ENCODE measurements around the gene NRXN2. TPM values are rescaled to one million over a fixed set of nuclear protein-coding genes. Genes with fewer than 3 reads are reported as not detected.

NRXN2 gene
- total RNA-seq, 1 experiment from 2014 or later, result not detected

DNA sequence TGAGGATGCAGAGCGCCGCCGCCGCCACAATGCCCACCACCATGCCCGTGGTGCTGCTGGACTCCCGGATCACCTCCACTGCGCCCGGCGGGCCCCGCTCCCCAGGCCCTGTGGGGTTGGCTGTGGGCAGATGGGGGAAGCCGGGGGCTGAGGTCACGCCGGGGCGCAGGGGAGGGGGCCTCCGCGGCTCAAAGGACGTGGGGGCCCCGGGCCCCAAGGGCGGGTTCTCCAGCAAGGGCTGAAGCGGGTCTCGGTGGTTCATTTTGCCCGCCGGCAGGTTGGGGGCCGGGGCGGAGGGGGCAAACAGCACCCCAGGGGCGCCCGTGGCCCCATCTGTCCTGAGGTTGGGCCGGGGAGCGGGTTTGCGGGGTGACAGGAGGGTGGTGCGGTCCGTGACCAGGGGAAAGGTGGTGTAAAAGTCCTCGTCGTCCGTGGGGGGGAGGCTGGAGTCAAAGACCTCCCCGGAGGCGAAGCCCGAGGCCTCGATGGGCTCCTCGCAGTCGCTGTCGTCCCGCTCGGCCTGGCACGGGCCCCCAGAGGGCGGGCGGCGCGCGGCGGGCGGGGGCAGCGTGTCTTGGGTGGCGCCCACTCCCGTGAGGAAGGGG lies 115.5 kb downstream of the NRXN2 start:
- TF ChIP-seq, protein P1, sequence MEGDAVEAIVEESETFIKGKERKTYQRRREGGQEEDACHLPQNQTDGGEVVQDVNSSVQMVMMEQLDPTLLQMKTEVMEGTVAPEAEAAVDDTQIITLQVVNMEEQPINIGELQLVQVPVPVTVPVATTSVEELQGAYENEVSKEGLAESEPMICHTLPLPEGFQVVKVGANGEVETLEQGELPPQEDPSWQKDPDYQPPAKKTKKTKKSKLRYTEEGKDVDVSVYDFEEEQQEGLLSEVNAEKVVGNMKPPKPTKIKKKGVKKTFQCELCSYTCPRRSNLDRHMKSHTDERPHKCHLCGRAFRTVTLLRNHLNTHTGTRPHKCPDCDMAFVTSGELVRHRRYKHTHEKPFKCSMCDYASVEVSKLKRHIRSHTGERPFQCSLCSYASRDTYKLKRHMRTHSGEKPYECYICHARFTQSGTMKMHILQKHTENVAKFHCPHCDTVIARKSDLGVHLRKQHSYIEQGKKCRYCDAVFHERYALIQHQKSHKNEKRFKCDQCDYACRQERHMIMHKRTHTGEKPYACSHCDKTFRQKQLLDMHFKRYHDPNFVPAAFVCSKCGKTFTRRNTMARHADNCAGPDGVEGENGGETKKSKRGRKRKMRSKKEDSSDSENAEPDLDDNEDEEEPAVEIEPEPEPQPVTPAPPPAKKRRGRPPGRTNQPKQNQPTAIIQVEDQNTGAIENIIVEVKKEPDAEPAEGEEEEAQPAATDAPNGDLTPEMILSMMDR (IDR thresholded peaks at IDR 0.05; ENCODE audit: unreplicated experiment), result no peak
- H3K9me3 Mint-ChIP-seq (ENCODE audit: unreplicated experiment), result no peaks in the 10 kb centered on the region
- intact Hi-C loops (cut with micrococcal nuclease), result no loop called here
- H3K27me3 Mint-ChIP-seq (ENCODE audit: insufficient read depth, unreplicated experiment), result peaks cover 48% of the 10 kb centered on the region
- BruUV-seq (replicated peaks), result no TSS peak
- H3K4me3 Mint-ChIP-seq (ENCODE audit: unreplicated experiment), result no peak overlapping the region
- H3K27ac Mint-ChIP-seq (ENCODE audit: low read depth, unreplicated experiment), result no peak overlapping the region
- no peaks in the 10 kb centered on the region for H3K36me3 Mint-ChIP-seq (ENCODE audit: insufficient read depth, unreplicated experiment)
- no peak for DNase-seq (ENCODE audit: unreplicated experiment)
- ChIA-PET POLR2A (no interaction called here), CTCF (no interaction called here)
- H3K4me1 Mint-ChIP-seq (ENCODE audit: insufficient read depth, unreplicated experiment), result no peaks in the 10 kb centered on the region

DNA sequence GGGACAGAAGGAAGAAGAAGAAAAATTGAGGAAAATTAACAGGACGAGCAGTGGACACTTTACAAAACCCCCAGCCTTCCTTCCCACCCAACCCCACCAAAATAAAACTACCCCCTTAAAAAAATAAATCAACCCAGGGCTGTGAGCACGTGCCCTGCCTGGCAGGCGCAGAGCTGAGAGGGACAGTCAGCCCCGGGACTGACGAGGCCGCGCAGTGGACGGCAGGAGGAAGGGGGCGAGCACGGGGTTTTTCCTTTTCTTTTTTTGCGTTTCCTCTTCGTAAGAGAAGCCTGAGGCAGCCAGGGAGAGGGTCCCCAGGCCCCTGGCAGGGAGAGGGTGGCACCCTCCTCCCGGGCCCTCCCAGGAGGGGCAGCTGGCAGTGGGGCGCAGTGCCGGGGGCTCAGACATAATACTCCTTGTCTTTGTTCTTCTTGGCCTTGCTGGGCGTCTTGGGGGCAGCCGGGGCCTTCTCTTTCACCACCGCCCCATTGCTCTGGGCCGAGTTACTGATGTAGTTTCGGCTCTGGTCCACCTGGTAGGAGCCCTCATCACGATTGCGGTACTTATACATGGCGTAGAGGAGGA lies 116.1 kb downstream of the NRXN2 start:
- POLR2A ChIA-PET, result no interaction called here

DNA sequence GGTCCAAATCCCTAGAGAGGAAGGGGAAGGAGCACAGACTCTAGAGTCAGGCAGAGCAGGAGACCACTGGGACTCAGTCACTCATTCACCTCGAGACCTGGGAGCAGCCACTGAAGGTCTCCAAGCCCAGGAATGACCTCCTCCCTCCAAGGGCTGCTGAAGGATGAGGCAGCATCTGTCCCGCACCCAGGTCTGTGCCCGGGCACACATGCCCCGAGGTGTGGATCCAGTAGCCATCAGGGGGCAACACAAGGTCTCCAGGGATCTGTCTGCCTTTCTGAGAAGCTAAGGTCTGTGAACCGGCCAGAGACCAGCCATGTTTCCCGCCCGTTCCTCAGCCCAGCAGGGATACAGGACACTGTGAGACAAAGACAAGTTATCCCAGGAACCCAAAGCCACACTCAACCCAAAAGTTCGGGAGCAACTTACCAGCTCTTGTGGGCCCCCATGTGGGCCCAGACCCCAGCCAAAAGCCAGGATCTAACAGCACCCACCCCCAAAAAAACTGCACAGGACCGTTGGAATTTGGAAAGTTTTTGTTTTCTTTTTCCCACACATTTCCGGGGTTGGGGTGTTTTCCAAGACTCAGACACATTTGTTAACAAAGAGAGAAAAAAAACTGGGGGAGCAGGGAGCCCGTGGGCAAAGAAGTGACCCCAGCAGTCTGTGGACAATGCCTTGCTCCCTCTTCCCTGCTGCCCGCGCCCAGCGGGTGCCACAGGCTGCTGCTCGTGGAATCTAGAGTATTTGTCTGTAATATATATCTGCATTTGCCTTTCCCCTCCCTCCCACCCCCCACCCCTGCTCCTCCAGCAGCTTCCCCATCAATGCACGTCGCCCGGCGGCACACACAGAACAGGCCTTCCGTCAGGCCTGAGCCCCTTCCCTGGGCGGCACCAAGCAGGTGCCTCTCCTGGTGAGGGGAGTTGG lies 117.1 kb downstream of the NRXN2 start:
- Mint-ChIP-seq H3K9me3 (ENCODE audit: unreplicated experiment) (no peaks in the 10 kb centered on the region), H3K27me3 (ENCODE audit: insufficient read depth, unreplicated experiment) (peaks cover 48% of the 10 kb centered on the region), H3K4me1 (ENCODE audit: insufficient read depth, unreplicated experiment) (no peaks in the 10 kb centered on the region), H3K36me3 (ENCODE audit: insufficient read depth, unreplicated experiment) (no peaks in the 10 kb centered on the region), H3K27ac (ENCODE audit: low read depth, unreplicated experiment) (no peak overlapping the region), H3K4me3 (ENCODE audit: unreplicated experiment) (no peak overlapping the region)
- no peak for DNase-seq (ENCODE audit: unreplicated experiment)
- ChIA-PET POLR2A (no interaction called here), CTCF (no interaction called here)
- intact Hi-C loops (cut with micrococcal nuclease), result no loop called here
- TF ChIP-seq, protein P1 (IDR thresholded peaks at IDR 0.05; ENCODE audit: unreplicated experiment), result no peak
- no TSS peak for BruUV-seq (replicated peaks)

More for the DNA sequence above, 116.1 kb downstream of the NRXN2 start:
- CTCF ChIA-PET, result no interaction called here
- Mint-ChIP-seq H3K36me3 (ENCODE audit: insufficient read depth, unreplicated experiment) (no peaks in the 10 kb centered on the region), H3K27ac (ENCODE audit: low read depth, unreplicated experiment) (no peak overlapping the region), H3K27me3 (ENCODE audit: insufficient read depth, unreplicated experiment) (peaks cover 48% of the 10 kb centered on the region), H3K4me3 (ENCODE audit: unreplicated experiment) (no peak overlapping the region), H3K4me1 (ENCODE audit: insufficient read depth, unreplicated experiment) (no peaks in the 10 kb centered on the region), H3K9me3 (ENCODE audit: unreplicated experiment) (no peaks in the 10 kb centered on the region)
- BruUV-seq (replicated peaks), result no TSS peak
- DNase-seq (ENCODE audit: unreplicated experiment), result no peak
- TF ChIP-seq, protein P1 (IDR thresholded peaks at IDR 0.05; ENCODE audit: unreplicated experiment), result no peak
- intact Hi-C loops (cut with micrococcal nuclease), result no loop called here

DNA sequence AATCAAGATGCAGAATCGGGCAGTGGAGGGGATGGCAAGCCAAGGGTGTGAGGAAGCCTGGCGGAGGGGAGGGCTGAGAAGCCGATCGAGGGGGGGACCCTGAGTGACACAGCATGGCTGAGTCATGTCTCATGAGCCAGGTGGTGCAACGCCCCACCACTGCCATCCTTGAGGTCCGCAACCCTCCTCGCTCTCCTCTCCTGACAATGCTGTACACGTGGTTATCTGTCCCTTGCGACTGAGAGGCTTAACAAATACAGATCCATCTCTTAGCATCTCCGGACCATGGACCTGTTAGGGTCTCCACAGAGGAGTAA lies 117.8 kb downstream of the NRXN2 start:
- TF ChIP-seq, protein P1 (IDR thresholded peaks at IDR 0.05; ENCODE audit: unreplicated experiment), result no peak
- no peak overlapping the region for H3K4me3 Mint-ChIP-seq (ENCODE audit: unreplicated experiment)
- intact Hi-C loops (cut with micrococcal nuclease), result no loop called here
- no peak for DNase-seq (ENCODE audit: unreplicated experiment)
- no TSS peak for BruUV-seq (replicated peaks)
- CTCF ChIA-PET, result interaction anchor here (0.8 kb wide), 1 partner anchor 29 kb away, joined by 5 read pairs; no protein-coding TSS in a partner anchor
- H3K27ac Mint-ChIP-seq (ENCODE audit: low read depth, unreplicated experiment), result no peak overlapping the region
- no peaks in the 10 kb centered on the region for H3K4me1 Mint-ChIP-seq (ENCODE audit: insufficient read depth, unreplicated experiment)
- POLR2A ChIA-PET, result no interaction called here
- no peaks in the 10 kb centered on the region for H3K36me3 Mint-ChIP-seq (ENCODE audit: insufficient read depth, unreplicated experiment)
- peaks cover 48% of the 10 kb centered on the region for H3K27me3 Mint-ChIP-seq (ENCODE audit: insufficient read depth, unreplicated experiment)
- H3K9me3 Mint-ChIP-seq (ENCODE audit: unreplicated experiment), result no peaks in the 10 kb centered on the region

Measured in MCF 10A (cell line).